CD4-positive, alpha-beta T cell treated with Interleukin-6 at 100 ng/mL for 8 hours (primary cell): ENCODE measurements around the gene SLC25A13.

ENCODE experiments used
- DNase-seq: peaks from one replicate; pipeline ENCODE4 v3.0.0-alpha.2; 2020; ENCODE audit warnings: mixed read lengths, low spot score

SLC25A13 gene

GRCh38 chr7:96322847-96323461 is 1.1 kb upstream of the SLC25A13 start:
- no peak for DNase-seq

- DNase-seq: no peak
Observed at GRCh38 chr7:96322373-96322695, 436 bp upstream of the SLC25A13 start.

DNA sequence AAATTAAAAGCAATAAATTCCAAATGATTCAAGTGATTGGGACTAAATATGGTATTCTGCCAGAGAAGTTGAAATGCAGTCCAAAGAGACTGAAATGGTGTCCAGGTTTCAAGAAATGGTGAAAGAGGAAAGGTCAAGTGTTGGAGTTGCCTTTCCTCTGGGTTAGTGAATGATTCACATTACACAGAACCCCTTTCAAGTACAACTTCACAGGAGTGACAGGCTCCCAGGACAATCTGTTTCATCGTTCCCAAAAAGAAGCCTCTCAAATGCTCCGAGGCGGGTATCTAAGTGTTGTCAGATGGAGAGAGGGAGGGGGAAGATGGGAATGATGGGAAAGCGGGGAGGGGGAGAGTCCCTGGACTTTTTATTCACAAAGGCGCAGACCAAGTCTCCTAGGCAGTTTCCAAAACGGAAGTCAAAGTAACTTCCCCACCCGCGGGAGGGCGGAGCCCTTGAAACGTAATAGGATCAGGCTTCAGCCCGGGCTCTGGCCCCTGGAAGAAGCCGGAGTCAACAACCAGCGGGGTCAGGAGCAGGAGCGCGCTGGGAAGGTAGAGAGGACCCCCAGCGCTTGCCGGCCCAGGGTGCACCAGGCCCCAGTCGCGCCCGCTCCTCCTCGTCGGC is 754 bp downstream of the SLC25A13 start:
- peak; percentile 27 for DNase-seq

DNA sequence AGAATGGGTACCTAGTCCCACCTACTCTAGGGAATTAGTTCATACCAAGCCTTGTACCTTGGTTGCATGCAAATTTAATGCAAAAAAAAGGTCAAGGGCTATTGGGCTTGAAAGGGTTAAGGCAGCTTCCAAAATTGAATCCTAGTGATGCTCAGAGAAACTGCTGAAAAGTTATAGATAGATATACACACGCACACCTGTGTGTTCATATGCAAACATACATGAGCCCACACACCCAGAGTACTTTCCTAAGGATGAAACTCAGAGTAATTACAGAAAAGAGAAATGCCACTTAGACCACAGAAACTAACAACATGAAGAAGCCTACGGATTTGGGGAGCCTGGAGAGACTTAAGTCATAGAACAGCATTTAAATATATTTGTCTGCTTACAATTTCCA is 1.5 kb downstream of the SLC25A13 start:
- no peak for DNase-seq

DNA sequence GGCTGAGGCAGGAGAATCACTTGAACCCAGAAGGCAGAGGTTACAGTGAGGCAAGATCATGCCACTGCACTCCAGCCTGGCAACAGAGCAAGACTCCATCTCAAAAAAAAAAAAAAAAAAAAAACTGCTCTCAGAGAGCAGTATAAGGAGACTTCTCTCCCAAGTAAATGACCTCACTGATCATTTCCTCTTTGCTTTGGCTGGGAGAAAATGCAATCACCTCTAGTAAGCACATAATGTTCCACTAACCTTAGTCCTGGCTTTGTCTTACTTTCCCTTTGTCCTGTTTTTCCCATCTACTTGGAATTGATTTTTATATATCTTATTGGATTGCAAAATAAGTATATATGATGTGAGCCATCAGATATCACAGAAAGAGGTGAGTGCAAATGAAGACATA is 2.5 kb downstream of the SLC25A13 start:
- DNase-seq: no peak

- DNase-seq: no peak
Observed at GRCh38 chr7:96316949-96317348, 4.9 kb downstream of the SLC25A13 start.

GRCh38 chr7:96315125-96315512 is 6.8 kb downstream of the SLC25A13 start:
- DNase-seq: no peak

DNA sequence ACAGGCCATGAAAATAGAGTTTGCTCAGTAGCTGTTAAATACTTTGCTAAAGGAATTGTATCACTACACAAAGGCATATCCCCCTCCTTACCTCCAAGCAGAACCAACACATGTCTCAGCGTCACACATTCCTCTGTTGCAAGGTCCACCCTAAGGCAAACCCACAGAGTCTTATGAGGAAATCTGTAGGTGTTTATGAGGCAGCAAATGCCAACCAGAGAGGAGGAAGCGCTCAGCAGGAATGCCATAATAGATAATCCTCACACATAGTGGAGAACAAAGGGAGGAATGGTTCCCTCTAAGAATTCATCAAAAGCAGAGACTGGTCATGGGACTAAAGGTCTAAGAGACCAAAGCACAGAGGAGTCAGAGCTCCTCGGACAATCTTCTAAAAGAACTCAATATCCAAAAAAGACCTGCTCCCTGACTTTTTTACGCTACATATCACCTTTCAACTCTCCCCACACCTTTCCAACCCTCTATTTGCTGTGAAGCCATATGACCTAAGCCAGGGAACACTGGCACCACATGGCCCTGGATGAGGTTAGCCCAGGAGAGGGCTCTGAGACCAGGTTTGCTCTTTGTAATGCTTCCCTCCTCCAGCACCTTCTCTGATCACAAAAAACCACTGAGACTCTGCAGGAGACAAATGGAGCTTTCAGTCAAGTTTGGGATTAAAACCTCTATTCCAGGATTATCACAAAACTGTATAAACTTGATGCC is 7.3 kb downstream of the SLC25A13 start:
- DNase-seq: no peak

DNA sequence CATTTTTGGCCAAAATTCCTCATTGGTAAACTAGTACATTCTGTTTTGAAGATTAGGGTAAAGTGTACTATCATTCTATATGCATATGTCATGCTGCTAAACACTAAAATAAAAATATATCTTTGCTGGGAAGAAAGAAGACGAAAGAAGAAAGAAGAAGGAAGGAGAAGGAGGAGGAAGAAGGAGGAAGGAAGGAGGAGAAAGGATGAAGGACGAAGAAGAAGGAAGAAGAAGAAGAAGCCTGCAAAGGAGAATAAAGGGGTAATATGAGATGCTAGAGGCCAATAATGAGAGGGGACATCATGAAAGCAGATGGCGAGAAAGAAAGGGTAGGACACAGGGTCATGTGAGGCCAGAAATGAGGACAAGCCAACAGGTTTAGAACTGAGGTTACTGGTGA is 8.0 kb downstream of the SLC25A13 start:
- DNase-seq: no peak

DNA sequence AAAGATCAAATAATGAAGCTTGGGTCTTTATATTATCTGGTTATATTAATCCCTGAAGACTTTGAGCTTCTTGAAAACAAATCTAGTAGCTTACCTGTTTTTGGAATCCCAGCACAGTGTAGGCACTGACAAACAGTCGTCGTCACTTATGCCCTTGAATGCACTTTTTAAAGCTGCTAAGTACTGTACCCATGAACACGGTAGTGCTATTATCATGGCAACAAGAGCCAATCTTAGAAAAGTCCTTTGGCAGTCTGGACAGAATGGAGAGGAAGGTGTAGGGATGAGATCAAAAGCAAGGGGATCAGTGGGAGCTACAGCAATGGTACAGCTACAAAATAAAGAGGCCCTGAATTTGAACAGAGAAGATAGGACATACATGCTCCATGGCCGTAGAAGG is 9.4 kb downstream of the SLC25A13 start:
- DNase-seq: no peak

DNA sequence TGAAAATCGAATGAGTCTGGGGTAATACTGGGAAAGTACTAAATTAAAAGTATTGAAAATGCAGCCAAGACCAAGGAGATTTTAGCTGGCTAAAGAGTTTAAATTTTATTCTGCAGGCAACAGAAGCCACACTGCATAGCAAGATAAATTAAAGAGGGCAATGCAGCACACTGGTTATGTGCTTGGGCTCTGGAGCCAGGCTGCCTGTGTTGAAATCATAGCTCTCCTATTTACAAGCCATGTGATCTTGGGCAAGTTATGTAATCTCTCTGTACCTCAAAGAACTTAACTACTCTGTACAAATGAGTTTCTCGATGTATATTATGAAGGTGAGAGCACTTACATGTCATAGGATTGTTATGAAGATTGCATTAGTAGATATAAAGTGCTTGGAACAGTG is 9.9 kb downstream of the SLC25A13 start:
- DNase-seq: no peak

DNA sequence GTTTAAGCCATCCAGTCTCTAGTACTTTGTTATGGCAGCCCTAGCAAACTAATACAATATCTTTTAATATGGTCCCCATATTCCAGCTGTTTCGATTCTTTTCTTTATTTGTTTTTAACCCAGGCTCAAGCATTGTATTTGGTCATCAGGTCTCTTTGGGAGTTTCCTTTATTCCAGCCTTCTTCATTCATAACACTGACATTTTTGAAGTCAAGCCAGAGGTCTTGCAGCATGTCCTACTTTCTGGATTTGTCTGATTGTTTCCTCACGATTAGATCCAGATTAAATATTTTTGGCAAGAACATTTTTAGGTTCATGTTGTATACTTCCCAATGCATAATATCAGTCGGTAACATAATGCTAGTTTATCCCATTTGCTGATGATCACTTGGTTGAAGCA is 11.8 kb downstream of the SLC25A13 start:
- DNase-seq: no peak

- DNase-seq: no peak
Observed at GRCh38 chr7:96308950-96309263, 13.0 kb downstream of the SLC25A13 start.

- DNase-seq: no peak
Observed at GRCh38 chr7:96308253-96308949, 13.5 kb downstream of the SLC25A13 start.

GRCh38 chr7:96306385-96307125 is 15.3 kb downstream of the SLC25A13 start:
- no peak for DNase-seq

DNA sequence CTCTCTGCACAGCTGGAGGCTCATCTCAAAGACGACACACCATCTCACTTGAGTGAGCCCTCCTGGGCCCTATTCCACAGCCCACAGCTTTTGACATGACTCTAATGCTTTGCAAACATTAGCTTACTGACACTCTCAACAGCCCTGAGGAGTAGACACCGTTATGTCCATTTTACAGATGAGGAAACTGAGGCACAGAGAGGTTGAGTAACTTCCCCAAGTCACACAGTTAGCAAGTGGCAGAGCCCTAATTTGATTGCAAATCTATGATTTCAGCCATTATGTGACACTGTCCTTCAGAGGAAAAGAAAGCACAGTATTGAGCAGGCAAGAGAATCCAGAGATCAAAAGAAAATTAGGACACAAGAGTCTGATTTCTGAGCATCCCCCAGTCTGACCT is 16.0 kb downstream of the SLC25A13 start:
- DNase-seq: no peak

DNA sequence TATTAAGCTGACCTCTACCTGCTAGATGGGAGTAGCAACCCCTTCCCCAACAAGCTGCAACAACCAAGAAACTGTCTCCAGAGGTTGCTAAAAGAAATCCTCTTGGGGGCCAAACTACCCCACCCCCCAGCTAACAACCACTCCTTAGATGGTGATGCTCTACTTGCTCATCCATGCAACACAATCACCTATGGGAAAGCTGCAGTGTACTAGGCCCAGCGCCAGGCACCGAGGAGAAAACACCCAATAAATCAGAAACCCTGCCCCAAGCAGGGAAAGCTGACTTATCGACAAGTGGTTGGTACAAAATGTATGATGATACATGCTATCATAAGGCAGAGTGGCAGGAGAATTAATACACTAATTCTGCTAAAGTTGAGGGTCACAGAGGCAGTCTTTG is 17.3 kb downstream of the SLC25A13 start:
- no peak for DNase-seq

GRCh38 chr7:96303686-96304443 is 18.0 kb downstream of the SLC25A13 start:
- DNase-seq: no peak

- DNase-seq: no peak
Observed at GRCh38 chr7:96303105-96303685, 18.7 kb downstream of the SLC25A13 start.

GRCh38 chr7:96300986-96301385 is 20.9 kb downstream of the SLC25A13 start:
- DNase-seq: no peak

DNA sequence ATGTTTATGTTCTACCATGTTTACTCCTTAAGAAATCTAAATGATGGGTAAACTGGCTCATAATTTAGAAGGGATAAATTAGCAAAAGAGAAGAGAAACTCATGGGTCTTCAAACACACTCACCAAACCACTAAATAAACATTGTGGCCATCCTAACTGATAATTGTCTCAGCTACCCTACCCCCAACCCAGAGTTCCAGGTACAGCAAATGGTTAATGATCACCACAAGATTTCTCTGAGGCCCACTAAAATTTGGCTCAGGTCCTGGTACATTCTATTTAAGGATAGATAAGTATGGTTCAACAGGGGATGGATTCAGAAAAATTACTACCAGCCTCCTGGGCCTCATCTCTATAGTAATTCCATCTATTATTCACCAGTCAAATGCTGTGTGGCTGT is 21.4 kb downstream of the SLC25A13 start:
- no peak for DNase-seq
